ENCODE data around the gene DHDDS. TPM values are rescaled to one million over a fixed set of nuclear protein-coding genes. Genes with fewer than 3 reads are reported as not detected.

Gene DHDDS
- total RNA-seq, 2 experiments from 2014 or later: 39.0 to 45.1 TPM

DNA sequence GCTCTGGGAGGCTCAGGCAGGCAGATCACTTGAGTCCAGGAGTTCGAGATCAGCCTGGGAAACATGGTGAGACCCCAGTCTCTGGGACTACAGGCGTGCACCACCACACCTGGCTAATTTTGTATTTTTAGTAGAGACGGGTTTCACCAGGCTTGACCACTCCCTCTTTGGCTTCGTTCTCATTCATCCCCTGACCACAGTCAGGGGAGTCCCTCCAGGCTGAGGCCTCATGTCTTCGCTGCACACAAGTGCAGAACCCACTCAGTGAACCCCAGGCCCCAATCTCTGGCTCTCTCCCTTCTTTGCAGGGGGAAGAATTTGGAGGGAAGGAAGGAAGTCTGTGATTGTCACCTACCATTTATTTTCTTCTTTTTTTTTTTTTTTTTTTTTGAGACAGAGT is 88.2 kb downstream of the DHDDS start:
- DNase-seq (ENCODE audit: low spot score): no peak
- H3K9me2 ChIP-seq (ENCODE audit: insufficient read depth, low read length): no peaks in the 10 kb centered on the region
- no peaks in the 10 kb centered on the region for H3K4me1 ChIP-seq (ENCODE audit: insufficient read depth, low read length, poor library complexity, severe bottlenecking)
- H4K20me1 ChIP-seq (ENCODE audit: insufficient read depth, low read length): no peaks in the 10 kb centered on the region
- ChIA-PET CTCF (ENCODE audit: unreplicated experiment) (no interaction called here), POLR2A (no interaction called here)
- no peak overlapping the region for H3K4me2 ChIP-seq (ENCODE audit: low read length)
- no peak overlapping the region for H3K27ac ChIP-seq (ENCODE audit: low read depth, low read length, poor library complexity, severe bottlenecking)
- no peak overlapping the region for H2AFZ ChIP-seq (ENCODE audit: low read length)
- no TSS peak for BruUV-seq (replicated peaks)
- no peaks in the 10 kb centered on the region for H3K9me3 ChIP-seq (ENCODE audit: low read length)
- TF ChIP-seq CTCF (conservative IDR thresholded peaks at IDR 0.05; ENCODE audit: low read length) (no peak), EZH2phosphoT487 (IDR thresholded peaks at IDR 0.05; ENCODE audit: borderline replicate concordance, low read depth, low read length) (no peak)
- no peaks in the 10 kb centered on the region for H3K36me3 ChIP-seq (ENCODE audit: insufficient read depth, low read length)
- no peak overlapping the region for H3K4me3 ChIP-seq (ENCODE audit: low read depth, low read length, poor library complexity, severe bottlenecking)
- H3K79me2 ChIP-seq (ENCODE audit: insufficient read depth, low read depth, low read length): no peaks in the 10 kb centered on the region
- intact Hi-C loops (cut with micrococcal nuclease; ENCODE audit: unreplicated experiment): no loop called here

Other genes with a start within 250 kb of the DHDDS start
- gene CATSPER4, start 241.7 kb upstream of the DHDDS start, total RNA-seq (2014; rRNA removed; shearing (Covaris generic)): not detected in 2 replicates
- gene CATSPER4, start 241.7 kb upstream of the DHDDS start, total RNA-seq (2022): not detected in 2 replicates
- gene CEP85, start 198.1 kb upstream of the DHDDS start, total RNA-seq (2014; rRNA removed; shearing (Covaris generic)): 46.4 and 55.2 TPM in 2 replicates
- 47.1 and 53.6 TPM in 2 replicates for gene CEP85, start 198.1 kb upstream of the DHDDS start, total RNA-seq (2022)
- 18.6 and 25.3 TPM in 2 replicates for gene SH3BGRL3, start 152.2 kb upstream of the DHDDS start, total RNA-seq (2014; rRNA removed; shearing (Covaris generic))
- 58.6 and 60.9 TPM in 2 replicates for gene SH3BGRL3, start 152.2 kb upstream of the DHDDS start, total RNA-seq (2022)
- gene UBXN11, start 125.7 kb upstream of the DHDDS start, total RNA-seq (2014; rRNA removed; shearing (Covaris generic)): 74.2 and 75.8 TPM in 2 replicates
- gene UBXN11, start 125.7 kb upstream of the DHDDS start, total RNA-seq (2022): 98.6 and 111 TPM in 2 replicates
- gene CD52, start 114.4 kb upstream of the DHDDS start, total RNA-seq (2014; rRNA removed; shearing (Covaris generic)): 409 and 470 TPM in 2 replicates
- 677 and 769 TPM in 2 replicates for gene CD52, start 114.4 kb upstream of the DHDDS start, total RNA-seq (2022)
- 1.3 and 4.4 TPM in 2 replicates for gene CRYBG2, start 78.2 kb upstream of the DHDDS start, total RNA-seq (2014; rRNA removed; shearing (Covaris generic))
- gene CRYBG2, start 78.2 kb upstream of the DHDDS start, total RNA-seq (2022): 3.0 and 5.5 TPM in 2 replicates
- not detected in 2 replicates for gene ZNF683, start 59.6 kb upstream of the DHDDS start, total RNA-seq (2014; rRNA removed; shearing (Covaris generic))
- not detected in 2 replicates for gene ZNF683, start 59.6 kb upstream of the DHDDS start, total RNA-seq (2022)
- not detected in 2 replicates for gene LIN28A, start 21.5 kb upstream of the DHDDS start, total RNA-seq (2014; rRNA removed; shearing (Covaris generic))
- gene LIN28A, start 21.5 kb upstream of the DHDDS start, total RNA-seq (2022): not detected in 2 replicates
- 649 and 817 TPM in 2 replicates for gene HMGN2, start 40.1 kb downstream of the DHDDS start, total RNA-seq (2014; rRNA removed; shearing (Covaris generic))
- 990 and 1,017 TPM in 2 replicates for gene HMGN2, start 40.1 kb downstream of the DHDDS start, total RNA-seq (2022)
- gene RPS6KA1, start 97.4 kb downstream of the DHDDS start, total RNA-seq (2014; rRNA removed; shearing (Covaris generic)): 54.1 and 72.2 TPM in 2 replicates
- 83.3 and 91.0 TPM in 2 replicates for gene RPS6KA1, start 97.4 kb downstream of the DHDDS start, total RNA-seq (2022)